B cell (primary cell): ENCODE data around the gene ARID3A. TPM values are rescaled to one million over a fixed set of nuclear protein-coding genes. Genes with fewer than 3 reads are reported as not detected.

Experiments used
- ATAC-seq: fragments of 200-7000 bp; cut with Tn5 transposase; one replicate; pipeline ENCODE4 v1.10.0; 2021; ENCODE audit warnings: low read depth, mild to moderate bottlenecking, moderate number of reproducible peaks, moderate library complexity
- CTCF ChIA-PET: fragments of 350-600 bp; sonication (Branson Sonifier 250); formaldehyde crosslinking; loops from one replicate; lab custom pipeline; 2021; ENCODE audit warnings: antibody characterized with exemption, inconsistent platforms; lab: Charles Lee
- POLR2A ChIA-PET: fragments of 350-600 bp; sonication (Branson Sonifier 250); formaldehyde crosslinking; loops from one replicate; lab custom pipeline; 2021; ENCODE audit warnings: antibody characterized with exemption; lab: Charles Lee
- DNase-seq: peaks from one replicate; pipeline ENCODE4 v3.0.0; 2013
- H2AFZ ChIP-seq: 2 replicates; pipeline ENCODE4 v1.6.1; 2012; ENCODE audit warnings: mild to moderate bottlenecking, low read depth, low read length; ENCODE audit not compliant: insufficient read depth, poor library complexity, severe bottlenecking
- H3K27ac ChIP-seq, 2 donors: 1 replicate in 1 of 2; 2 replicates in 1 of 2; pipeline ENCODE4 v1.5.1; 2012 to 2013; ENCODE audit warnings: low read length in 2 of 2, mild to moderate bottlenecking in 2 of 2, moderate library complexity in 1 of 2
- H3K27me3 ChIP-seq, 4 experiments: fragments of 200-600 bp in 1 of 4; sonication (generic) in 1 of 4; replicated peaks in 1 of 4; 1 replicate in 2 of 4; 2 replicates in 2 of 4; pipeline versions ENCODE4 v1.6.1 to v1.7.0; 2013 to 2016; ENCODE audit warnings: low read length in 3 of 4, mild to moderate bottlenecking in 2 of 4, mixed read lengths in 1 of 4, moderate library complexity in 1 of 4; ENCODE audit not compliant: insufficient read depth in 4 of 4, control insufficient read depth in 3 of 4; ENCODE audit errors: control extremely low read depth in 1 of 4
- H3K36me3 ChIP-seq, 2 experiments: replicated peaks in 1 of 2; 1 replicate in 1 of 2; 2 replicates in 1 of 2; pipeline versions ENCODE4 v1.6.1 to v1.7.1; 2013; ENCODE audit warnings: low read length in 1 of 2; ENCODE audit not compliant: insufficient read depth in 2 of 2, control insufficient read depth in 1 of 2; ENCODE audit errors: control extremely low read depth in 1 of 2, extremely low read depth in 1 of 2
- H3K4me1 ChIP-seq, 2 donors: fragments of 200-600 bp in 1 of 2; sonication (generic) in 1 of 2; 1 replicate in 1 of 2; 2 replicates in 1 of 2; pipeline versions ENCODE4 v1.5.1 to v1.6.1; 2013 to 2017; ENCODE audit warnings: low read length in 2 of 2; ENCODE audit not compliant: control insufficient read depth in 2 of 2, insufficient read depth in 2 of 2
- H3K4me2 ChIP-seq: replicated peaks from 2 replicates; pipeline ENCODE3; 2012; ENCODE audit warnings: mild to moderate bottlenecking, low read depth, low read length; ENCODE audit not compliant: poor library complexity, severe bottlenecking
- H3K4me3 ChIP-seq, 5 experiments: fragments of 200-600 bp in 1 of 5; sonication (generic) in 1 of 5; 1 replicate in 3 of 5; 2 replicates in 2 of 5; pipeline versions ENCODE4 v1.5.1 to v1.7.0; 2011 to 2016; ENCODE audit warnings: low read length in 4 of 5, mild to moderate bottlenecking in 4 of 5, low read depth in 2 of 5, control low read depth in 1 of 5, moderate library complexity in 1 of 5; ENCODE audit not compliant: insufficient read depth in 1 of 5; ENCODE audit errors: control extremely low read depth in 1 of 5, extremely low read depth in 1 of 5
- H3K79me2 ChIP-seq: fragments of 200-600 bp; sonication (generic); one replicate; pipeline ENCODE4 v1.6.0; 2016; ENCODE audit warnings: low read length; ENCODE audit not compliant: control insufficient read depth, insufficient read depth
- H3K9ac ChIP-seq: fragments of 200-600 bp; sonication (generic); 2 replicates; pipeline ENCODE4 v1.6.1; 2017; ENCODE audit warnings: mild to moderate bottlenecking, low read length, moderate library complexity
- H3K9me3 ChIP-seq, 3 donors: one replicate each; pipeline versions ENCODE4 v1.6.1 to v1.7.1; 2013; ENCODE audit warnings: low read length in 2 of 3; ENCODE audit not compliant: control insufficient read depth in 2 of 3, insufficient read depth in 1 of 3; ENCODE audit errors: control extremely low read depth in 1 of 3
- H4K20me1 ChIP-seq: 2 replicates; pipeline ENCODE4 v1.6.0; 2012; ENCODE audit warnings: mild to moderate bottlenecking, low read length; ENCODE audit not compliant: insufficient read depth, control insufficient read depth, poor library complexity, severe bottlenecking
- H3K27ac Mint-ChIP-seq: one replicate; pipeline ENCODE4 v1.8.0; 2021; ENCODE audit warnings: mixed read lengths
- H3K27me3 Mint-ChIP-seq: one replicate; pipeline ENCODE4 v1.8.0; 2021; ENCODE audit warnings: mixed read lengths
- H3K4me1 Mint-ChIP-seq: one replicate; pipeline ENCODE4 v1.8.0; 2021; ENCODE audit warnings: mixed read lengths
- H3K4me3 Mint-ChIP-seq: one replicate; pipeline ENCODE4 v1.8.0; 2021; ENCODE audit warnings: mixed read lengths
- H3K9me3 Mint-ChIP-seq: one replicate; pipeline ENCODE4 v1.8.0; 2022; ENCODE audit warnings: mixed read lengths; ENCODE audit not compliant: insufficient read depth
- CTCF ChIP-seq: fragments of 200-600 bp; IDR thresholded peaks from one replicate; pipeline ENCODE4 v1.8.0; 2022; ENCODE audit warnings: antibody characterized with exemption, mild to moderate bottlenecking
- EZH2 ChIP-seq: IDR thresholded peaks from 2 replicates; pipeline ENCODE4 v1.6.1; 2012; ENCODE audit warnings: borderline replicate concordance, low read depth, mild to moderate bottlenecking, moderate library complexity, low read length; ENCODE audit not compliant: insufficient read depth, poor library complexity, severe bottlenecking
- WGBS: methylation state at CpG from one replicate; pipeline ENCODE4 v1.1.5; 2013; ENCODE audit warnings: missing lambda C conversion rate; ENCODE audit not compliant: insufficient coverage; 5-methylcytosine and 5-hydroxymethylcytosine counted together
- intact Hi-C: fragments of 100-400 bp; cut with micrococcal nuclease; formaldehyde crosslinking; loops from one replicate; pipeline ENCODE4 v1.10.0; 2022
- polyA plus RNA-seq: library from polyadenylated mRNA; depleted of rRNA; stranded (reverse); fragments of >200 nt; gene quantifications from 2 replicates; pipeline ENCODE4 v1.2.3, GENCODE V29; 2012
- total RNA-seq, 2 donors: library from RNA; stranded (reverse); fragments of 120-200 nt in 1 of 2; gene quantifications; 1 replicate in 1 of 2; 2 replicates in 1 of 2; pipeline versions ENCODE4 v1.2.3 to v1.2.4, GENCODE V29; 2013 to 2022

ARID3A gene
- total and polyA plus RNA-seq, 2 donors (not counting 1 experiment from before 2014, with no cell fraction given): 22.9 to 60.5 TPM

DNA sequence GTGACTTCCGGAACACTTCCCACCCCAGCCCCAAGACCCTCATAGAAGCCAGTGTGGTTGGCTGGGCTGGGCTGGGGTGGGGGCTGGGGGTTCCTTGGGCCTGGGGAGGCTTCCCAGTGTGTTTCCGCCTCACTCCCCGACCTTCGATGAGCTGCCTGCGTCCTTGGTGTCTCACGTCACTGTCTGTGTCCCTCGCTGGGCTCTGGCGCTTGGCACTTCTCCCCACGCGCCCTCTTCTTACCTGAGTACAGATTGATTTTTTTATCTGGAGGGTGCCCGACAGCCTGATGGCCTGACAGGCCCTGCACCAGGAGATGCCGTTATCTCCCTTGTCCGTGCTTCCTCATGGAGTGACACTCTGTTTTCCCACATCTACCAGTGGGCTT is 66.8 kb downstream of the ARID3A start:
- CTCF ChIA-PET: no interaction called here
- POLR2A ChIA-PET: no interaction called here
- intact Hi-C loops: no loop called here
- H3K9ac ChIP-seq: no peak overlapping the region
- H3K4me2 ChIP-seq: no peak overlapping the region
- Mint-ChIP-seq H3K27me3 (peaks cover 6% of the 10 kb centered on the region), H3K4me3 (no peak overlapping the region), H3K9me3 (no peaks in the 10 kb centered on the region), H3K27ac (no peak overlapping the region), H3K4me1 (peaks cover 6% of the 10 kb centered on the region)
- peaks cover 14% of the 10 kb centered on the region for H4K20me1 ChIP-seq
- peaks cover 6% of the 10 kb centered on the region for H3K79me2 ChIP-seq
- H3K36me3 ChIP-seq: peaks cover 0 to 24% of the 10 kb centered on the region in 2 experiments
- DNase-seq (no peak), ATAC-seq (no peak)
- peaks cover 0 to 21% (median 9%) of the 10 kb centered on the region in 4 experiments for H3K27me3 ChIP-seq
- no peak overlapping the region for H3K27ac ChIP-seq
- peaks cover 10 to 11% of the 10 kb centered on the region in 2 donors for H3K4me1 ChIP-seq
- TF ChIP-seq EZH2: no peak
- TF ChIP-seq CTCF: no peak
- H2AFZ ChIP-seq: no peak overlapping the region
- WGBS: 98% methylated on average over 12 of the region's 13 CpGs
- H3K4me3 ChIP-seq: no peak overlapping the region
- no peaks in the 10 kb centered on the region for H3K9me3 ChIP-seq

GRCh38 chr19:993361-993830 is 67.6 kb downstream of the ARID3A start:
- H3K9ac ChIP-seq: no peak overlapping the region

More at GRCh38 chr19:993361-993830, 67.6 kb downstream of the ARID3A start:
- DNase-seq: no peak
- H3K4me2 ChIP-seq: no peak overlapping the region
- H4K20me1 ChIP-seq: peaks cover 14% of the 10 kb centered on the region
- Mint-ChIP-seq H3K27ac (no peak overlapping the region), H3K4me1 (peaks cover 6% of the 10 kb centered on the region), H3K27me3 (peaks cover 13% of the 10 kb centered on the region), H3K4me3 (no peak overlapping the region), H3K9me3 (no peaks in the 10 kb centered on the region)
- 96% methylated on average over 14 of the region's 17 CpGs for WGBS
- H3K36me3 ChIP-seq: peaks cover 0 to 21% of the 10 kb centered on the region in 2 experiments
- H3K9me3 ChIP-seq: peaks cover 0 to 2% (median 0%) of the 10 kb centered on the region in 3 donors
- TF ChIP-seq EZH2 (no peak), CTCF (no peak)
- peaks cover 1% of the 10 kb centered on the region for H3K79me2 ChIP-seq
- H3K4me1 ChIP-seq: peaks cover 10 to 11% of the 10 kb centered on the region in 2 donors
- no peak overlapping the region for H2AFZ ChIP-seq
- CTCF ChIA-PET: no interaction called here
- H3K4me3 ChIP-seq: no peak overlapping the region
- intact Hi-C loops: no loop called here
- POLR2A ChIA-PET: no interaction called here
- no peak overlapping the region for H3K27ac ChIP-seq
- ATAC-seq: no peak
- H3K27me3 ChIP-seq: peaks cover 0 to 28% (median 13%) of the 10 kb centered on the region in 4 experiments
